ENCODE results near the gene CCNQ.
"Not testable (repeated sequence)": the region's sequence is repeated elsewhere in the genome, so short reads cannot be mapped to it uniquely, and the experiment has no call there.

Gene CCNQ

GRCh38 chrX:153608376-153608775 is 9.4 kb upstream of the CCNQ start:
- TF ChIP-seq ZFX (IDR thresholded peaks at IDR 0.05; ENCODE audit: borderline replicate concordance) (no peak), CTCF (IDR thresholded peaks at IDR 0.05) (no peak)
- no peak overlapping the region for H3K27ac ChIP-seq

- no peak for TF ChIP-seq ZFX (IDR thresholded peaks at IDR 0.05; ENCODE audit: borderline replicate concordance)
- no peak for TF ChIP-seq CTCF (IDR thresholded peaks at IDR 0.05)
- no peak overlapping the region for H3K27ac ChIP-seq
Observed at GRCh38 chrX:153606503-153606902, 7.6 kb upstream of the CCNQ start.

GRCh38 chrX:153604666-153605380 is 5.9 kb upstream of the CCNQ start:
- H3K27ac ChIP-seq = not testable (repeated sequence)

- no peak overlapping the region for H3K27ac ChIP-seq
- no peak for TF ChIP-seq ZFX (IDR thresholded peaks at IDR 0.05; ENCODE audit: borderline replicate concordance)
- TF ChIP-seq CTCF (IDR thresholded peaks at IDR 0.05) = no peak
Observed at GRCh38 chrX:153603131-153603656, 4.3 kb upstream of the CCNQ start.

GRCh38 chrX:153602601-153603000 is 3.7 kb upstream of the CCNQ start:
- H3K27ac ChIP-seq = no peak overlapping the region
- TF ChIP-seq ZFX (IDR thresholded peaks at IDR 0.05; ENCODE audit: borderline replicate concordance) (no peak), CTCF (IDR thresholded peaks at IDR 0.05) (no peak)

GRCh38 chrX:153601511-153602110 is 2.7 kb upstream of the CCNQ start:
- TF ChIP-seq ZFX (IDR thresholded peaks at IDR 0.05; ENCODE audit: borderline replicate concordance) (no peak), CTCF (IDR thresholded peaks at IDR 0.05) (no peak)

GRCh38 chrX:153600921-153601320 is 2.0 kb upstream of the CCNQ start:
- H3K27ac ChIP-seq = no peak overlapping the region
- no peak for TF ChIP-seq CTCF (IDR thresholded peaks at IDR 0.05)
- TF ChIP-seq ZFX (IDR thresholded peaks at IDR 0.05; ENCODE audit: borderline replicate concordance) = no peak

More at GRCh38 chrX:153601511-153602110, 2.7 kb upstream of the CCNQ start:
- no peak overlapping the region for H3K27ac ChIP-seq
